ENCODE measurements around the gene HSPB8. TPM values are rescaled to one million over a fixed set of nuclear protein-coding genes. Genes with fewer than 3 reads are reported as not detected.

Gene HSPB8
- total and polyA plus RNA-seq, 9 donors: 125 to 221 (median 183) TPM

Other genes with a start within 250 kb of the HSPB8 start
- gene SRRM4, start 197.4 kb upstream of the HSPB8 start, total RNA-seq: 0.13 TPM
- gene SRRM4, start 197.4 kb upstream of the HSPB8 start, polyA plus RNA-seq (ENCODE audit: insufficient read depth in 1 of 8, insufficient read length in 8 of 8, low replicate concordance in 1 of 8): under 1 TPM; 0.14 to 0.44 (median 0.23) TPM
- gene CCDC60, start 155.8 kb downstream of the HSPB8 start, total RNA-seq: not detected
- gene CCDC60, start 155.8 kb downstream of the HSPB8 start, polyA plus RNA-seq (ENCODE audit: insufficient read depth in 1 of 8, insufficient read length in 8 of 8, low replicate concordance in 1 of 8): under 1 TPM in 1 of 8 donors, not detected in 7; 0.14 TPM

All from muscle of leg (tissue), 9 donors.